GM12872 (cell line): ENCODE results near the gene SMIM12.

Experiments
- CTCF ChIP-seq: IDR thresholded peaks from 3 replicates; pipeline ENCODE4 v1.5.1; 2011; ENCODE audit warnings: low read depth, mild to moderate bottlenecking, low read length, moderate library complexity; ENCODE audit not compliant: insufficient read depth

SMIM12 gene

DNA sequence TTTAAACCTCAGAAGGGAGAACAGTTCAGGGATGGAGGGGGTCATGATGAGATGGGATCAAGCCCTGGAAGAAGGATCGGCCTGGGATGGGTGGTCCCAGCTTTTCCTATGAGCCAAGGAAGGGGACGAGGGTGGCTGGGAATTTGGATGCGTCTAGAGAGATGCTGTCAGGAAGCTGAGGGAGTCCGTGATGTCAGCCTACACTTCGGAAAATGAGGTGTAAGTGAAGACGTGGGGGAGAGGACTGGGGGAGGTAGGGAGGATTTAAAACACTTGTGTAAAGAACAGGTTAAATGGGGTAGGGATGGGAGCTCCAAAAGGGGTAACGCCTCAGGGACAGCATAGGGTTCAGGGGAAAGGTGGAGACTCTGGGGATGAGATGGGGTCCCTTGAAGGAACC is 42.4 kb upstream of the SMIM12 start:
- TF ChIP-seq CTCF: no peak

DNA sequence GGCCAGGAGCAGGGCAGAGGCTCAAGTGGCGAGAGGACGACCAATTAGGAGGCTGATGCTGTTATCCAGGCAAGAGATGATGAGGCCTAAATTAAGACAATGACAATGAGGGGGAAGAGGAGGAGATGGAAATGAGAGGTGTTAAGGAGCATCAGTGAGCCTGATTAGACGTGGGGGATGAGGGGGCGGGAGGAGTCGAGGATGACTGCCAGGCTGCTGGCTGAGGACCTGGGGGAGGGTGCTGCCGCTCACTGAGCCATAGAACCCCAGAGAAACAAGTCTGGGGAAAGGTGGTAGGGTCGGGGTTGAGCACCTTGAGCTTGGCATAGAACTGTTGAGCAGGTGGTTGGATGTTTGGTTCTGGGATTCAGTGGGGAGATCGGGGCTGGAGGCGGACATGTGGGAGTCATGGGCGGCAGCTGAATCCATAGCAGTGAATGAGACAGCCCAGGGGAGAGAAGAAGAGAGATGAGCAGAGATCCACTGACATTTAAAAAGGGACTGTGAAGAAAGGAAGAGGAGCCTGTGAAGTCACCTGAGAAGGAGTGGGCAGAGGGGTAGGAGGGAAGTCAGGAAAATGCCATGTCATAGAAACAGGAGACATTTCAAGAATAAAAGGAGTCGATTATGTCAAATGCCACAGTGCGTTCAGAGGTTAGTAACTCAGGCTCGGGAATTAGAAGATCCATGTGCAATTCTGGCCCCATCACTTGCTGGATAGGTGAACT is 41.4 kb upstream of the SMIM12 start:
- TF ChIP-seq CTCF: no peak

GRCh38 chr1:34899906-34900305 is 40.4 kb upstream of the SMIM12 start:
- no peak for TF ChIP-seq CTCF

DNA sequence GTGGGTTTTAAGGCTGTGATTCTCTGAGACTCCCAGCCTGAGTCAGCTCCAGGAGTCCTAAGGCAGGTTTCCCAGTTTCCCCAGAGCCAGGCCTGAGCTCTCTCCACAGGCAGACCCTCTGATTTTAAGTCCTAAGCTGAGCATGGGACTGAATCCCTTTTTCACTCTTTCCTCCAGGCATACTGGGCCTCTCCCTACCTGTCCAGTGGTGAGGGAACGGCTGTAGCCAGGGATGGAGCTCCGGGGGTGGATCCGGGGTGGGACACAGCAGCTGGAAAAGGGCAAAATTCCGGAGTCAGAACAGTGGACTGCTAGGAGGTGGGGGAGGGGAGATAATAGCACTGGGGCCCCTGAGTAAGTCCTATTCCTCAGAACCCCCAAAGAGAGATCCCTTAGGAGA is 39.9 kb upstream of the SMIM12 start:
- TF ChIP-seq CTCF: no peak

- TF ChIP-seq CTCF: no peak
Observed at GRCh38 chr1:34898330-34898761, 38.8 kb upstream of the SMIM12 start.

DNA sequence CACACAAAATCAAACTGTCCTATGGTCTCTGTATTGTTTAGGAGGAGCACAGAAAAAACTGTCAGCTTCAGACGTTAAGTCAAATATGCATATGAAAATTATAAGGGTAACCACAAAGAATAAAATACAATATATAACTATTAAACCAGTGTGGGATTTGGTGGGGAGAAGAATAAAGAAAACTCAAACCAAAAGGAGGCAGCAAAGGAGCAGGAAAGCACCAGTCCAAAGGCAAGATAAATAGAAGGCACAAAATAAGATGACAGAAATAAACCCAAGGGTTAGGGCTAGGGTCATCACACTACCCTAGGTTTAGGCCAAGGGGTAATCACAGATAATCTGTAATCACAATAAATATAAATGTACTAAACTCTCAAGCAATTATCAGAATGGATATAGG is 37.1 kb upstream of the SMIM12 start:
- peak; percentile 8; the same call in 1 of the 3 replicates for TF ChIP-seq CTCF

DNA sequence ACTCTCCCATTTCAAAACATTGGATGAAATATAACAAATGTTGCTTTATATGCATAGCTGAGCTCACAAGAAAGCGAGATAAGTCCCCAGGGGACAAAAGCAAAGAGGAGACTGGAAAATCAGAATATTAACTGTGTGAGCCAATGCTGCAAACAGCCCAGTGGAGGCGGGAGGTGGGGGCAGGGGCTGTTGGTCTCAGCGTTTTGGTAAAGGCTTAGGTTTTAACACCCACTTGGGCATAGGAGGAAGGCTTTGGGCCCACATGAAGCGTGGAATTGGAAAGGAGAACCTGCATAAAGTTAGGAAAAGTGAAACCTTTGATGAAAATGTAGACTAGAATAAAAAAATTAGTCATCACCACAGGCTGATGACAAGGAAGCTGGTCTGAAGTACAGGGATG is 30.2 kb upstream of the SMIM12 start:
- TF ChIP-seq CTCF: no peak

DNA sequence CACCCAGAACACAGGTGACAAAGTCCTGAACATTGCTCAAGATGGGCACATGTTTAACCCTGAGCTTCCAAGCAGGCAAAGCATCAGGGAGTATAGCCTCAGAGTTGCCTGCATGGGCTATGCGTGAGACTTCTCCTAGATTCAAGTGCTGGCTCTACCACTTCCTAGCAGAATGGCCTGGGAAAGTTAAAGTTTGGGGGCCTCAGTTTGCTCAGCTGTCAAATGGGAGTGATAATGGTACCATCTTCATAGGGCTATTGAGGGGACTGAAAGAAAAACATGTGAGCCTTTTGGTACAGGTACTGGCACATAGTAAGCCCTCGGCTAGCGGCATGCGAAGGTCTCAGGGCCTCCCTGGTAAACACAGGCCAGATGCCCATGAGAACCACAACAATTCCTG is 28.0 kb upstream of the SMIM12 start:
- no peak for TF ChIP-seq CTCF
